A673 (cell line): ENCODE results near the gene DDX51. TPM values are rescaled to one million over a fixed set of nuclear protein-coding genes. Genes with fewer than 3 reads are reported as not detected.

Experiments used
- BruUV-seq: library from RNA; stranded (reverse); fragments of 400-500 nt; replicated peaks from 2 replicates; lab custom pipeline; 2021; lab: Mats Ljungman, UMichigan
- CTCF ChIA-PET: fragments of 300-600 bp; sonication (Branson Sonifier 250); formaldehyde crosslinking; loops from one replicate; lab custom pipeline; 2022; ENCODE audit warnings: antibody characterized with exemption; lab: Charles Lee
- POLR2A ChIA-PET: fragments of 300-600 bp; sonication (Branson Sonifier 250); formaldehyde crosslinking; loops from one replicate; lab custom pipeline; 2022; ENCODE audit warnings: antibody characterized with exemption; ENCODE audit not compliant: low non-redundant PET; lab: Charles Lee
- DNase-seq: peaks from one replicate; pipeline ENCODE4 v3.0.0-alpha.2; 2015; ENCODE audit warnings: low spot score
- H3K27ac ChIP-seq: fragments of 200-600 bp; sonication (generic); 2 replicates; pipeline ENCODE4 v1.5.1; 2016; ENCODE audit warnings: mixed run types, low read depth, mild to moderate bottlenecking, mixed read lengths, antibody characterized with exemption, low read length; ENCODE audit not compliant: poor library complexity, severe bottlenecking
- H3K27me3 ChIP-seq: fragments of 200-600 bp; sonication (generic); replicated peaks from 2 replicates; pipeline ENCODE4 v1.6.1; 2017; ENCODE audit warnings: mixed run types, low read depth, mild to moderate bottlenecking, mixed read lengths, antibody characterized with exemption, low read length; ENCODE audit not compliant: insufficient read depth, poor library complexity
- H3K36me3 ChIP-seq: fragments of 200-600 bp; sonication (generic); 2 replicates; pipeline ENCODE4 v1.6.1; 2016; ENCODE audit warnings: mixed run types, mild to moderate bottlenecking, mixed read lengths, antibody characterized with exemption, low read length; ENCODE audit not compliant: insufficient read depth, poor library complexity, severe bottlenecking
- H3K4me1 ChIP-seq: fragments of 200-600 bp; sonication (generic); 2 replicates; pipeline ENCODE4 v1.6.1; 2017; ENCODE audit warnings: mixed run types, mild to moderate bottlenecking, mixed read lengths, antibody characterized with exemption, low read length; ENCODE audit not compliant: insufficient read depth, poor library complexity, severe bottlenecking
- H3K4me3 ChIP-seq: fragments of 200-600 bp; sonication (generic); 2 replicates; pipeline ENCODE4 v1.5.1; 2016; ENCODE audit warnings: low read depth, mixed run types, mild to moderate bottlenecking, mixed read lengths, low read length; ENCODE audit not compliant: poor library complexity, severe bottlenecking
- H3K9me3 ChIP-seq: fragments of 200-600 bp; sonication (generic); 2 replicates; pipeline ENCODE4 v1.6.1; 2016; ENCODE audit warnings: mixed run types, low read depth, mild to moderate bottlenecking, mixed read lengths, antibody characterized with exemption, low read length; ENCODE audit not compliant: poor library complexity, severe bottlenecking
- CTCF ChIP-seq: fragments of 300-800, 200-600 bp; sonication (generic); conservative IDR thresholded peaks from 2 replicates; pipeline ENCODE4 v1.5.1; 2017; ENCODE audit warnings: low read depth, mild to moderate bottlenecking, antibody characterized with exemption, low read length, moderate library complexity, mixed read lengths
- EZH2 ChIP-seq: fragments of 200-600 bp; sonication (generic); IDR thresholded peaks from 2 replicates; pipeline ENCODE4 v1.6.1; 2017; ENCODE audit warnings: borderline replicate concordance, low read depth, mild to moderate bottlenecking, mixed read lengths, antibody characterized with exemption, low read length; ENCODE audit not compliant: poor library complexity, severe bottlenecking
- intact Hi-C: fragments of 100-400 bp; cut with micrococcal nuclease; formaldehyde crosslinking; loops from one replicate; pipeline ENCODE4 v1.10.0; 2022; ENCODE audit not compliant: unreplicated experiment
- total RNA-seq: library from RNA; stranded (reverse); gene quantifications from 2 replicates; pipeline ENCODE4 v1.2.3, GENCODE V29; 2021

DDX51 gene
- total RNA-seq, 1 experiment from 2014 or later = 38.9 TPM

GRCh38 chr12:132168311-132169031 is 24.4 kb upstream of the DDX51 start:
- no peak for TF ChIP-seq EZH2
- TF ChIP-seq CTCF = no peak
- ChIA-PET CTCF (no interaction called here), POLR2A (no interaction called here)
- no TSS peak for BruUV-seq
- Histone ChIP-seq H3K27ac (no peak overlapping the region), H3K27me3 (no peaks in the 10 kb centered on the region), H3K4me3 (no peak overlapping the region), H3K36me3 (no peaks in the 10 kb centered on the region), H3K9me3 (no peaks in the 10 kb centered on the region), H3K4me1 (peaks cover 14% of the 10 kb centered on the region)
- intact Hi-C loops = no loop called here
- DNase-seq = no peak

- Histone ChIP-seq H3K27me3 (no peaks in the 10 kb centered on the region), H3K4me3 (no peak overlapping the region), H3K9me3 (no peaks in the 10 kb centered on the region), H3K36me3 (no peaks in the 10 kb centered on the region), H3K27ac (no peak overlapping the region), H3K4me1 (peaks cover 14% of the 10 kb centered on the region)
- intact Hi-C loops = no loop called here
- CTCF ChIA-PET = no interaction called here
- no TSS peak for BruUV-seq
- TF ChIP-seq EZH2 (no peak), CTCF (no peak)
- DNase-seq = no peak
- POLR2A ChIA-PET = no interaction called here
Measured at GRCh38 chr12:132167611-132168310, 23.6 kb upstream of the DDX51 start.

GRCh38 chr12:132166801-132167591 is 22.9 kb upstream of the DDX51 start:
- no TSS peak for BruUV-seq
- no peaks in the 10 kb centered on the region for H3K9me3 ChIP-seq
- peaks cover 21% of the 10 kb centered on the region for H3K4me1 ChIP-seq
- H3K36me3 ChIP-seq = no peaks in the 10 kb centered on the region
- TF ChIP-seq EZH2 = no peak
- TF ChIP-seq CTCF = no peak
- H3K4me3 ChIP-seq = no peak overlapping the region
- no peaks in the 10 kb centered on the region for H3K27me3 ChIP-seq
- ChIA-PET POLR2A (no interaction called here), CTCF (no interaction called here)
- H3K27ac ChIP-seq = no peak overlapping the region
- intact Hi-C loops = no loop called here
- DNase-seq = no peak
